Stimulated activated CD8-positive, alpha-beta memory T cell treated with anti-CD3 and anti-CD28 coated beads, Interleukin-12 subunit alpha, Interleukin-12 subunit beta, amount 100 ng/mL, for 24 hours (primary cell): ENCODE measurements around the gene IRF8.
"Not testable (repeated sequence)": the region's sequence is repeated elsewhere in the genome, so short reads cannot be mapped to it uniquely, and the experiment has no call there.

ENCODE experiments used
- DNase-seq: peaks from one replicate; pipeline ENCODE4 v3.0.0-alpha.2; 2020; ENCODE audit errors: extremely low read depth

IRF8 gene

GRCh38 chr16:85935391-85935973, 36.5 kb downstream of the IRF8 start:
- DNase-seq: no peak

DNA sequence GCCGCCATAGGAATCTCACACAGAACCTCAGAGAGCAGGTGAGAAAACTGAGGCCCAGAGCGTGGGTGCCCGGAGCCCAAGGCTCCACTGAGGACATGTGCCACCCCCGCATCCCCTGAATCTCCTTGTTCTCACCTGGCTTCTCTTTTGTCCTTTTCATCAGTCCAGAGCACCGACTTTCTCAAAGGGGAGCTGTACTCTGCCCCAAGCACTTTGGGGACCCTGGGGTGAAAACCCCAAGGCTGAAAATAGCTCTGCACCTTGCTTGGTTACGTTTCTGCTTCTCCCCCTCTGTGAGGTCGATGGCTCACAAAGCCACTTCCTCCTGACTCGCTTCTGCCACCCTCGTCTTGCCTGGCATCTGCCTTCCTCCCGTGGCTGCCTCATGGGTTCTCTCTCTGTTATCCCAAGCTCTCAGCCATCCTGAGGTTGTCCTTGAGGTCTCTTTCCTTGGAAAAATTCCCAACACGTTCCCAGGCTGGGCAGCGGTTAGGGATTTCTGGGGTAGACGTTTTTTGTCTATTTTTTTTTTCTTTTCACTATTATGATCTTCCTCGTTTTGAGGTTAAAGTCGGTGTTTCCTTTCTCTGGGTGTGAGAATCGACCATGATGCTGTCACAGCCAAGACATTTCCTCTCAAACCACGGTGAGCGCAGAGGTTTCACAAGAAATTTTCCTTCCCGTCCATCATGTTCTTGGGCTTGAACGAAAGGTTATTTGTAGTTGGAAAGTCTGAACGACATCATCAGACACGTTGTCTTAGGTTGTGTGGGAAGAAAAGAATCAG, 37.2 kb downstream of the IRF8 start:
- DNase-seq: peak; percentile 42

GRCh38 chr16:85936816-85937215, 37.9 kb downstream of the IRF8 start:
- DNase-seq: no peak

GRCh38 chr16:85940214-85940613, 41.3 kb downstream of the IRF8 start:
- no peak for DNase-seq

- no peak for DNase-seq
These were observed 43.1 kb downstream of the IRF8 start for GRCh38 chr16:85941863-85942644.

DNA sequence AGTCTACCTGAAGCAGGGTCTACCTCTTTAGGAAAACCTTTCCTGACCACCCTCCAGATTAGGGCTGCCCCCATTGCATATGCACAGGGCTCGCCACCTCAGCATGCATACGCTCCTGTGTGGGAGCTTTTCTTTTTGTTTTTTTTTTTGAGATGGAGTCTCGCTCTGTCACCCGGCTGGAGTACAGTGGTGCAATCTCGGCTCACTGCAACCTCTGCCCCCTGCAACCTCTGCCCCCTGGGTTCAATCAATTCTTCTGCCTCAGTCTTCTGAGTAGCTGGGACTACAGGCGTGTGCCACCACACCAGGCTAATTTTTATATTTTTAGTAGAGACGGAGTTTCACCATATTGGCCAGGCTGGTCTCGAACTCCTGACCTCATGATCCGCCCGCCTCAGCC, 43.7 kb downstream of the IRF8 start:
- not testable (repeated sequence) for DNase-seq

GRCh38 chr16:85943711-85944110, 44.7 kb downstream of the IRF8 start:
- no peak for DNase-seq

DNA sequence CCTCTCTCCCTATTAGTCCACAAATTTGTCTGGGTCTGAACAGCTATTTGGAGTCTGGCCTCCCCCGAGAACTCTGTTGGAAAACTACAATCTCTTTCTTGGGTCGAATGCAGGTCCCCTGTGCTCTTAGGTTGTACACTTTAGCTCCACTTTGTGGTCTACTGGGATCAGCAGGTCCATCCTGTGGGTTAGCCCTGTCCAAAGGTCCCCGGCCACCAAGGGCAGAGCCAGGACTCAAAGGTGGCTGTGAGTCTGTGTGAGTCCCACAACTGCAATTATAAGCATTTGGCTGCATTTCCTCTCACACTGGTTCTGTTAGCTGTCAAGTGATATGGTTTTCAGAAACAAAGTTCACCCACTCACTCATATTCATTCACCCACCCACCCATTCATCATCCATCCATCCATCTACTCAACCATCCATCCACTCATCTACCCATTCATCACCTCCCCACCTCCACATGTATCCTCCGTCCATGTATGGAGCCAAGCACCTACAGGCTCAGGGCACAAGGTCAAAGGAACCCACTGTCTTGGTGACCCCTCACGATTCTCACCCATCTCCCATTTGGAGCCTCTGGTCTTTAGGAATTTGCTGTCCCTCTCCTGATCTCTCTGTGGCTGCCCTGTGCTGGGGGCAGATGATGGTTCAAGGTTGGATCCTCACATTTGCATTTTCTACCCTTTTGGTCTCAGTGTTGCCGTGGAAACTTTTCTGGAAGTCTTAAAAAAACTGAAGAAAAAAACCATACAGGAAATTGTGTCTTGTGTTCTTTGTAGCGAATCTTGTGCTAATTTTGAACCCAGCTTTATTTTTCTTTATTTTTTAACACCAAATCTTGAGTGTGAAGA, 45.8 kb downstream of the IRF8 start:
- DNase-seq: no peak

GRCh38 chr16:85945424-85945751, 46.4 kb downstream of the IRF8 start:
- no peak for DNase-seq

DNA sequence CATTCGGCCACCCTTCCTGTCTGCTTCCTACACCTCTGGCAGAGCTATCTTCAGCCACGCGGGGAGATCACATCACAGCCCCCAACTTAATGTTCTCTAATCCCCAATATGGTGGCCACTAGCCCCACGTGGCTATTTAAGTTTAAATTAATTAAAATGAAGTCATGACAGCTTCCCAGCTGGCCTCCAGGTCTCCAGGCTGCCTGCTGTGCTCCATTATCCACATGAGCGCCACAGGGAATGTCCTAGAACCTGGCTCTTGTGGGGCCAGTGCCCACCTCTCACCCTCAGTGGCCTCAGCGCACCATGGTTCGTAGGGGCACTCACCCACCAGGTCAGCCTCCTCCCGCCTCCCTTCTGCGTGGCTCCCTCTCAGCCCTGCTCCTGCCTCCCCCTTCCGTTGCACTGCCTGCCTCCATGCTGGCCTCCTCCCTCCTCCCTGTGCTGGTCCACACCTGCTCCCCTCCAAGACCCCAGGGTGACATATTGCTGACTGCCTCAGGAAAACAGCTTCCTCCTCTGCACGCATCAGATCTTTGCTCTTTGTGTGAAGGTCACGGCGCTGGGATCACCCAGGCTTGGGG, 47.7 kb downstream of the IRF8 start:
- no peak for DNase-seq

GRCh38 chr16:85947230-85948137, 48.5 kb downstream of the IRF8 start:
- DNase-seq: no peak

- DNase-seq: no peak
These were observed 49.2 kb downstream of the IRF8 start for GRCh38 chr16:85948138-85948509.

DNA sequence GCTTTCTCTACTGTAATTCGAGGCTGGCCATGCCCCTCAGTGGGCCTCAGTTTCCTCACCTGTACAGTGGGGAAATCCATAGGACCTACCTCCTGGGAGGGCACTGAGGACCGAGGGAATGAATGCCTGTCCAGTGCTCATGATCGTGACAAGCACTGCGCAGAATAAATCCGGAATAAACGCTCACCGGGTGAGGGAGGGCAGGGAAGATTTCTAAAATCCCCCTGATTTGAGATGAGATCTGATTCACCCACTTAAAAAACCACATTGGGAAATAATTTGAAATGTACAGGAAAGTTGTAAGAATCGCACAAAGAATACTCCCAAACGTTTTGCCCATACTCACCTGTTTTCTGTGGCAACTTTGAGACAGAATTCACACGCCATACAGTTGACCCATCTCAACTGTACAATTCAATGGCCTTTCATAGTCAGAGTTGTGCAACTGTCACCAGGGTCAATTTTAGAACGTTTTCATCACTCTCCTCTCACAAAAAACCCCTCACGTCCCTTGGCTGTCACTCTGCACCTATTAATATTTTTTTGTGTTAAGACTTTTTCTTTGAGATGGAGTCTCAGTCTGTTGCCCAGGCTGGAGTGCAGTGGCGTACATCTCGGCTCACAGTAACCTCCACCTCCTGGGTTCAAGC, 49.8 kb downstream of the IRF8 start:
- no peak for DNase-seq

GRCh38 chr16:85950136-85950918, 51.4 kb downstream of the IRF8 start:
- DNase-seq: no peak

- no peak for DNase-seq
These were observed 53.2 kb downstream of the IRF8 start for GRCh38 chr16:85952197-85952596.

DNA sequence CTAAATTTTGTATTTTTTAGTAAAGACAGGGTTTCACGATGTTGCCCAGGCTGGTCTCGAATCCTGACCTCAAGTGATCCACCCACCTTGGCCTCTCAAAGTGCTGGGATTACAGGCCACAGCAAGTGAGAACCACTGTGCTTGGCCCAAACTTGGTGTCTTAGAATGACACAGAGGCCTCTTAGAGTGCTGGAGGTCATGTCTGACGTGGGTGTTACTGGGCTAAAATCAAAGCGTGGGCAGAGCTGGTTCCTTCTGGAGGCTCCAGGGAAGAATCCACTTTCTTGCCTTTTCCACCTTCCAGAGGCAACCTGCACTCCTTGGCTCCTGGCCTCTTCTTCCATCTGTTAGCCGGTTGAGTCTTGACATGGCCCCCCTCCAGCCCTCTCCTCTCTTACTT, 53.8 kb downstream of the IRF8 start:
- DNase-seq: no peak

DNA sequence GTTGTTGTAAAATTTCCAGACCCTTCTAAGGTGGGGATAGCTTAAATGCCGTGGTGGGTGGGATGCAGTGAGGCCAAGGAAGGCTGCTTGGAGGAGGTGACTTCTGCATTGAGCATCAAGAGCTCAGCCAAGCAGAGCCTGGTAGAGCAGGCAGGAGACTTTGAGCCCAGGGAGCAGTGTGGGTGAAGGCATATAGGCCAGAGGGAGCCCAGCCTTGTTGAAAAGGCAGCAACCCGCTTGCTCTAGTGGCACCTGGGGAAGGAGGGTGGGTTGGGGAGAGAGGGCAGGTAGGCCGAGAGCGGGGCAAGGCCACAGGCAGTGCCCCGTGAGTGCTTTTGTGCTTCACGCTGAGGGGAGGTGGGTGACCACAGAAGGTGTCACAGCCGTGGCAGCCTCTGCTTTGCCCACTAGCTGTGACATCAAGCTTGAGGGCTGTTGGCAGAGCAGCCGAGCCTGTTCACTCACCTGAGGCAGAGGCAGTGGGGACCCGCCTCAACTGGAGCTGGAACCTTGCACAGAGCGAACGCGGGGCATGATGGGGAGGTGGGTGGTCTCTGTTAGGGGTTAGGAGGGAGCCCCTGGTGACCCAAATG, 56.1 kb downstream of the IRF8 start:
- no peak for DNase-seq

GRCh38 chr16:85955566-85955965, 56.6 kb downstream of the IRF8 start:
- no peak for DNase-seq

DNA sequence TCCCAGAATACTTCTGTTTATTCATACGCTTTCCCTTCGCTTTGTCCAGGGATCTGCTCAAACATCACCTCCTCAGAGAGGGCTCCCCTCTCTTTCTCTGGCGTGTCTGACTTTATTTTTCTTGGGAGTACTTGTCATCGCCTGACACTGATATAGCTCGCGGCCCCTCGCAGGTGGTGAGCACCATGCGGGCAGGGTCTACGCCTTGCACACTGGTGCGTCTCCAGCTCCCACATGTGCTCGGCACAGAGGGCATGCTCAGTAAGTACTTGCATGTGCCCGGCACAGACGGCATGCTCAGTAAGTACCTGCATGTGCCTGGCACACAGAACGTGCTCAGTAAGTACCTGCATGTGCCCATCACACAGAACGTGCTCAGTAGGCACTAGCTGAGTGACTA, 57.5 kb downstream of the IRF8 start:
- no peak for DNase-seq
